HEK293 (cell line): ENCODE results near the gene SMC3.
"Not testable (repeated sequence)": the region's sequence is repeated elsewhere in the genome, so short reads cannot be mapped to it uniquely, and the experiment has no call there.

ENCODE experiments used
- CTCF ChIA-PET: fragments of 350-600 bp; formaldehyde crosslinking; extraction: SDS; loops from one replicate; lab custom pipeline; 2021; ENCODE audit warnings: antibody characterized with exemption; lab: Yijun Ruan, JAX
- POLR2A ChIA-PET: fragments of 300-600 bp; formaldehyde crosslinking; extraction: SDS; loops from one replicate; lab custom pipeline; 2020; ENCODE audit warnings: antibody characterized with exemption, inconsistent platforms; lab: Yijun Ruan, JAX
- H3K27ac ChIP-seq: fragments of 200-500 bp; sonication (Bioruptor generic); 2 replicates; pipeline ENCODE4 v1.5.1; 2014; ENCODE audit warnings: low read depth, low read length, control low read depth, inconsistent platforms; ENCODE audit errors: extremely low read depth
- H3K36me3 ChIP-seq, 2 experiments: fragments of 200-500 bp in 1 of 2; sonication (Bioruptor generic) in 1 of 2; 1 replicate in 1 of 2; 2 replicates in 1 of 2; pipeline ENCODE4 v1.5.1; 2014 to 2017; ENCODE audit warnings: inconsistent platforms in 2 of 2, low read length in 2 of 2; ENCODE audit not compliant: control insufficient read depth in 2 of 2, insufficient read depth in 1 of 2
- H3K4me1 ChIP-seq: fragments of 200-500 bp; sonication (Bioruptor generic); 2 replicates; pipeline ENCODE4 v1.5.1; 2014; ENCODE audit warnings: mild to moderate bottlenecking, low read length, inconsistent platforms; ENCODE audit not compliant: control insufficient read depth, insufficient read depth
- H3K4me3 ChIP-seq: 2 replicates; pipeline ENCODE4 v1.5.1; 2011; ENCODE audit warnings: low read depth, mild to moderate bottlenecking, control low read depth, low read length, moderate library complexity
- H3K9me3 ChIP-seq: fragments of 200-500 bp; sonication (Bioruptor generic); 2 replicates; pipeline ENCODE4 v1.5.1; 2014; ENCODE audit warnings: low read depth, low read length, inconsistent platforms; ENCODE audit not compliant: control insufficient read depth, insufficient read depth
- KLF16 ChIP-seq: fragments of 450-650 bp; formaldehyde crosslinking; IDR thresholded peaks from 2 replicates; pipeline ENCODE4 v1.5.1; 2017; ENCODE audit warnings: missing biosample characterization, missing genetic modification characterization
- KLF17 ChIP-seq: fragments of 450-650 bp; formaldehyde crosslinking; IDR thresholded peaks from 2 replicates; pipeline ENCODE4 v1.5.1; 2016; ENCODE audit warnings: missing biosample characterization, missing genetic modification characterization
- PRDM10 ChIP-seq: fragments of 450-650 bp; formaldehyde crosslinking; IDR thresholded peaks from 2 replicates; pipeline ENCODE4 v1.5.1; 2016; ENCODE audit warnings: missing biosample characterization, missing genetic modification characterization
- SCRT1 ChIP-seq: fragments of 450-650 bp; formaldehyde crosslinking; IDR thresholded peaks from 2 replicates; pipeline ENCODE4 v1.5.1; 2016; ENCODE audit warnings: missing biosample characterization, missing genetic modification characterization, borderline replicate concordance
- SCRT2 ChIP-seq: fragments of 450-650 bp; formaldehyde crosslinking; IDR thresholded peaks from 2 replicates; pipeline ENCODE4 v1.5.1; 2016; ENCODE audit warnings: missing biosample characterization, missing genetic modification characterization
- SP7 ChIP-seq: fragments of 450-650 bp; formaldehyde crosslinking; IDR thresholded peaks from 2 replicates; pipeline ENCODE4 v1.5.1; 2016; ENCODE audit warnings: missing biosample characterization, missing genetic modification characterization
- ZFP69B ChIP-seq: fragments of 450-650 bp; formaldehyde crosslinking; IDR thresholded peaks from 2 replicates; pipeline ENCODE4 v1.5.1; 2016; ENCODE audit warnings: missing biosample characterization, missing genetic modification characterization
- ZNF133 ChIP-seq: fragments of 450-650 bp; formaldehyde crosslinking; IDR thresholded peaks from 2 replicates; pipeline ENCODE4 v1.5.1; 2016; ENCODE audit warnings: missing biosample characterization, missing genetic modification characterization
- ZNF146 ChIP-seq: fragments of 450-650 bp; formaldehyde crosslinking; IDR thresholded peaks from 2 replicates; pipeline ENCODE4 v1.5.1; 2016; ENCODE audit warnings: missing biosample characterization, missing genetic modification characterization
- ZNF324 ChIP-seq: fragments of 450-650 bp; formaldehyde crosslinking; IDR thresholded peaks from 2 replicates; pipeline ENCODE4 v1.5.1; 2016; ENCODE audit warnings: missing biosample characterization, missing genetic modification characterization
- ZNF423 ChIP-seq: fragments of 450-650 bp; formaldehyde crosslinking; IDR thresholded peaks from 2 replicates; pipeline ENCODE4 v1.5.1; 2016; ENCODE audit warnings: missing biosample characterization, missing genetic modification characterization
- ZNF610 ChIP-seq: fragments of 450-650 bp; formaldehyde crosslinking; IDR thresholded peaks from 2 replicates; pipeline ENCODE4 v1.5.1; 2016; ENCODE audit warnings: missing biosample characterization, missing genetic modification characterization, borderline replicate concordance
- ZNF623 ChIP-seq: fragments of 450-650 bp; formaldehyde crosslinking; IDR thresholded peaks from 2 replicates; pipeline ENCODE4 v1.5.1; 2016; ENCODE audit warnings: missing biosample characterization, missing genetic modification characterization
- ZNF664 ChIP-seq: fragments of 450-650 bp; formaldehyde crosslinking; IDR thresholded peaks from 2 replicates; pipeline ENCODE4 v1.5.1; 2016; ENCODE audit warnings: missing biosample characterization, missing genetic modification characterization
- ZNF843 ChIP-seq: fragments of 450-650 bp; formaldehyde crosslinking; IDR thresholded peaks from 2 replicates; pipeline ENCODE4 v1.5.1; 2016; ENCODE audit warnings: missing biosample characterization, missing genetic modification characterization
- ZSCAN16 ChIP-seq: fragments of 450-650 bp; formaldehyde crosslinking; IDR thresholded peaks from 2 replicates; pipeline ENCODE4 v1.5.1; 2016; ENCODE audit warnings: missing biosample characterization, missing genetic modification characterization
- ZSCAN4 ChIP-seq: fragments of 450-650 bp; formaldehyde crosslinking; IDR thresholded peaks from 2 replicates; pipeline ENCODE4 v1.5.1; 2017; ENCODE audit warnings: missing biosample characterization, missing genetic modification characterization

The SMC3 gene

DNA sequence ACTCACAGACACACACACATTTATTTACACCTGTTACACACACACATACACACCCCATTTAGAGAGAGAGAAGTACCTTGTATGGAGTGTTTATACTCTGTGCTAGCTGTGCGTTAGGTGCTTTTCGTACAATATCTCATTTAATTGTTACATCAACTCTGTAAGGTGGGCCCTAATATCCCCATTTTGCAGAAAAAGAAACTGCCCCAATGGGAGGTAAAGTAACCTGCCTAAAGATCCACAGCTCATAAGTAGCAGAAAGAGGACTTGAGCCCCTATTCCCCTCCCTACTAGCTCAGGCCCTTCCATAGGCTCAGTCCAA lies 52.9 kb downstream of the SMC3 start:
- Histone ChIP-seq H3K36me3 (no peaks in the 10 kb centered on the region), H3K9me3 (no peaks in the 10 kb centered on the region), H3K27ac (no peak overlapping the region), H3K4me3 (no peak overlapping the region), H3K4me1 (peaks cover 10% of the 10 kb centered on the region; the same call in 1 of the 2 replicates)
- POLR2A ChIA-PET: interaction anchor here (1.4 kb wide), 1 partner anchor 17 kb away, joined by 4 read pairs; no protein-coding TSS in a partner anchor
- peak; percentile 10; the same call in 1 of the 2 replicates for TF ChIP-seq SP7 (tag by site-specific recombination)
- 0 out of 2 replicates have a peak, but pooled peaks have one; percentile 41 for TF ChIP-seq ZNF610 (tag by site-specific recombination)
- TF ChIP-seq ZNF133 (tag by site-specific recombination): 0 out of 2 replicates have a peak, but pooled peaks have one; percentile 44
- peak; percentile 21; the same call in 1 of the 2 replicates for TF ChIP-seq ZSCAN16 (tag by site-specific recombination)
- no peak for TF ChIP-seq KLF17 (tag by site-specific recombination)
- TF ChIP-seq ZNF664: peak; percentile 99
- TF ChIP-seq SCRT1 (tag by site-specific recombination): 0 out of 2 replicates have a peak, but pooled peaks have one; percentile 4
- 0 out of 2 replicates have a peak, but pooled peaks have one; percentile 22 for TF ChIP-seq ZNF423 (tag by site-specific recombination)
- no peak for TF ChIP-seq ZNF324 (tag by site-specific recombination)
- peak; percentile 76; the same call in 1 of the 2 replicates for TF ChIP-seq KLF16 (tag by site-specific recombination)
- TF ChIP-seq ZFP69B (tag by site-specific recombination): peak; percentile 57; the same call in 1 of the 2 replicates
- 0 out of 2 replicates have a peak, but pooled peaks have one; percentile 0 for TF ChIP-seq ZNF843 (tag by site-specific recombination)
- peak; percentile 66; the same call in 1 of the 2 replicates for TF ChIP-seq ZSCAN4 (tag by site-specific recombination)
- TF ChIP-seq PRDM10 (tag by site-specific recombination): peak; percentile 4
- no peak for TF ChIP-seq ZNF623 (tag by site-specific recombination)
- peak; percentile 94 for TF ChIP-seq SCRT2 (tag by site-specific recombination)
- CTCF ChIA-PET: interaction anchor here (1.3 to 4.5 kb wide), 3 partner anchors 9 to 61 kb away, joined by 4 to 30 read pairs (median 19); no protein-coding TSS in a partner anchor

DNA sequence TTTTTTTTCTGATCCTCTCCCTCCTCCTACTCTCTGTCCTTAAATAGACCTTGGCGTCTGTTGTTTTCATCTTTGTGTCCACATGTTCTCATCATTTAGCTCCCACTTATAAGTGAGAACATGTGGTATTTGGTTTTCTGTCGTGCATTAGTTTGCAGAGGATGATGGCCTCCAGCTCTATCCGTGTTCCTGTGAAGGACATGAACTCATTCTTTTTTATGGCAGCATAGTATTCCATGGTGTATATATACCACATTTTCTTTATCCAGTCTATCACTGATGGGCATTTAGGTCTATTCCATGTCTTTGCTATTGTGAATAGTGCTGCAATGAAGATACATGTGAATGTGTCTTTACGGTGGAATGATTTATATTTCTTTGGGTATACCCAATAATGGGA lies 55.8 kb downstream of the SMC3 start:
- not testable (repeated sequence) for H3K36me3 ChIP-seq, H3K4me3 ChIP-seq, H3K27ac ChIP-seq, H3K9me3 ChIP-seq, H3K4me1 ChIP-seq
- ChIA-PET POLR2A (interaction anchor here (0.6 kb wide), 1 partner anchor 36 kb away, joined by 5 read pairs; no protein-coding TSS in a partner anchor), CTCF (interaction anchor here (1.0 to 3.7 kb wide), 4 partner anchors 12 to 123 kb away, joined by 3 to 19 read pairs (median 8); no protein-coding TSS in a partner anchor)
- peak; percentile 91 for TF ChIP-seq ZNF146 (tag by site-specific recombination)
